ENCODE data around the gene PSMA2. TPM values are rescaled to one million over a fixed set of nuclear protein-coding genes. Genes with fewer than 3 reads are reported as not detected.

PSMA2 gene
- total RNA-seq, 1 experiment from 2014 or later: 175 TPM

DNA sequence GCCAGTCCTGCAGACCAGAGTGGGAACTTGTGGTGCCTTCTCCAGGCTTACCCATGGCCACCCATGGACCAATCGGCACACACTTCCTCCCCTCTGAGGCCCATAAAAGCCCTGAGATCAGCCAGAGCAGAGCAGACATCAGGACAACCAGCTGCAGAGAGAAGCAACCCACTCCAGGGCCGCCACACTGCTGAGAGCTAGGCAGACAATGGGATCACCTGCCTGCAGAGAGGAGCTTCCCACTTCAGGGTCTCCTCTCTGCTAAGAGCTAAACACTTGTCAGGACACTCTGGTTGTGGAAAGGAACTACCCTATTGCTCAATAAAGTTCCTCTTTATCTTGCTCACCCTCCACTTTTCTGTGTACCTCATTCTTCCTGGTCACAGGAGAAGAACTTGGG is 54.1 kb downstream of the PSMA2 start:
- H4K20me1 ChIP-seq (ENCODE audit: insufficient read depth): no peaks in the 10 kb centered on the region
- no peaks in the 10 kb centered on the region for H3K9me2 ChIP-seq (ENCODE audit: insufficient read depth)
- H3K27me3 ChIP-seq (ENCODE audit: insufficient read depth, low read depth): no peaks in the 10 kb centered on the region
- no peaks in the 10 kb centered on the region for H3K4me1 ChIP-seq (replicated peaks; ENCODE audit: insufficient read depth)
- H3K36me3 ChIP-seq (ENCODE audit: low read depth): no peaks in the 10 kb centered on the region
- no peak overlapping the region for H2AFZ ChIP-seq
- POLR2A ChIA-PET (ENCODE audit: unreplicated experiment): no interaction called here
- no peak overlapping the region for H3K27ac ChIP-seq
- TF ChIP-seq, protein P1, sequence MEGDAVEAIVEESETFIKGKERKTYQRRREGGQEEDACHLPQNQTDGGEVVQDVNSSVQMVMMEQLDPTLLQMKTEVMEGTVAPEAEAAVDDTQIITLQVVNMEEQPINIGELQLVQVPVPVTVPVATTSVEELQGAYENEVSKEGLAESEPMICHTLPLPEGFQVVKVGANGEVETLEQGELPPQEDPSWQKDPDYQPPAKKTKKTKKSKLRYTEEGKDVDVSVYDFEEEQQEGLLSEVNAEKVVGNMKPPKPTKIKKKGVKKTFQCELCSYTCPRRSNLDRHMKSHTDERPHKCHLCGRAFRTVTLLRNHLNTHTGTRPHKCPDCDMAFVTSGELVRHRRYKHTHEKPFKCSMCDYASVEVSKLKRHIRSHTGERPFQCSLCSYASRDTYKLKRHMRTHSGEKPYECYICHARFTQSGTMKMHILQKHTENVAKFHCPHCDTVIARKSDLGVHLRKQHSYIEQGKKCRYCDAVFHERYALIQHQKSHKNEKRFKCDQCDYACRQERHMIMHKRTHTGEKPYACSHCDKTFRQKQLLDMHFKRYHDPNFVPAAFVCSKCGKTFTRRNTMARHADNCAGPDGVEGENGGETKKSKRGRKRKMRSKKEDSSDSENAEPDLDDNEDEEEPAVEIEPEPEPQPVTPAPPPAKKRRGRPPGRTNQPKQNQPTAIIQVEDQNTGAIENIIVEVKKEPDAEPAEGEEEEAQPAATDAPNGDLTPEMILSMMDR (conservative IDR thresholded peaks at IDR 0.05): no peak
- TF ChIP-seq EZH2 (IDR thresholded peaks at IDR 0.05; ENCODE audit: low read depth): no peak
- intact Hi-C loops (cut with micrococcal nuclease; ENCODE audit: unreplicated experiment): no loop called here
- no TSS peak for BruUV-seq (replicated peaks)
- H3K4me2 ChIP-seq: no peak overlapping the region
- no peaks in the 10 kb centered on the region for H3K9me3 ChIP-seq (ENCODE audit: insufficient read depth, low read depth)
- CTCF ChIA-PET: no interaction called here
- no peak overlapping the region for H3K4me3 ChIP-seq
- H3F3A ChIP-seq (ENCODE audit: insufficient read depth, low read depth): no peaks in the 10 kb centered on the region
- DNase-seq: no peak
- H3K79me2 ChIP-seq (ENCODE audit: low read depth): no peaks in the 10 kb centered on the region

GRCh38 chr7:42876182-42877068 is 55.5 kb downstream of the PSMA2 start:
- H3K27ac ChIP-seq: no peak overlapping the region
- H3F3A ChIP-seq (ENCODE audit: insufficient read depth, low read depth): no peaks in the 10 kb centered on the region
- peak; percentile 43 to 59 for DNase-seq
- no TSS peak for BruUV-seq (replicated peaks)
- no peaks in the 10 kb centered on the region for H3K79me2 ChIP-seq (ENCODE audit: low read depth)
- H3K4me1 ChIP-seq (replicated peaks; ENCODE audit: insufficient read depth): no peaks in the 10 kb centered on the region
- no peak overlapping the region for H2AFZ ChIP-seq
- no peak for TF ChIP-seq EZH2 (IDR thresholded peaks at IDR 0.05; ENCODE audit: low read depth)
- TF ChIP-seq, protein P1 (conservative IDR thresholded peaks at IDR 0.05): peak; percentile 95
- H3K4me3 ChIP-seq: no peak overlapping the region
- no peaks in the 10 kb centered on the region for H4K20me1 ChIP-seq (ENCODE audit: insufficient read depth)
- H3K9me2 ChIP-seq (ENCODE audit: insufficient read depth): no peaks in the 10 kb centered on the region
- H3K4me2 ChIP-seq: no peak overlapping the region
- no peaks in the 10 kb centered on the region for H3K27me3 ChIP-seq (ENCODE audit: insufficient read depth, low read depth)
- H3K36me3 ChIP-seq (ENCODE audit: low read depth): no peaks in the 10 kb centered on the region
- intact Hi-C loops (cut with micrococcal nuclease; ENCODE audit: unreplicated experiment): loop anchor here (1.0 kb wide), 1 partner anchor 933 kb away; no protein-coding TSS in a partner anchor
- no peaks in the 10 kb centered on the region for H3K9me3 ChIP-seq (ENCODE audit: insufficient read depth, low read depth)
- CTCF ChIA-PET: interaction anchor here (0.7 to 1.2 kb wide), 4 partner anchors 33 to 1598 kb away, joined by 3 to 5 read pairs (median 4); no protein-coding TSS in a partner anchor
- POLR2A ChIA-PET (ENCODE audit: unreplicated experiment): interaction anchor here (0.6 to 0.7 kb wide), 3 partner anchors 12 to 1807 kb away, joined by 3 to 7 read pairs (median 3); partner anchors contain the start of gene MRPL32

DNA sequence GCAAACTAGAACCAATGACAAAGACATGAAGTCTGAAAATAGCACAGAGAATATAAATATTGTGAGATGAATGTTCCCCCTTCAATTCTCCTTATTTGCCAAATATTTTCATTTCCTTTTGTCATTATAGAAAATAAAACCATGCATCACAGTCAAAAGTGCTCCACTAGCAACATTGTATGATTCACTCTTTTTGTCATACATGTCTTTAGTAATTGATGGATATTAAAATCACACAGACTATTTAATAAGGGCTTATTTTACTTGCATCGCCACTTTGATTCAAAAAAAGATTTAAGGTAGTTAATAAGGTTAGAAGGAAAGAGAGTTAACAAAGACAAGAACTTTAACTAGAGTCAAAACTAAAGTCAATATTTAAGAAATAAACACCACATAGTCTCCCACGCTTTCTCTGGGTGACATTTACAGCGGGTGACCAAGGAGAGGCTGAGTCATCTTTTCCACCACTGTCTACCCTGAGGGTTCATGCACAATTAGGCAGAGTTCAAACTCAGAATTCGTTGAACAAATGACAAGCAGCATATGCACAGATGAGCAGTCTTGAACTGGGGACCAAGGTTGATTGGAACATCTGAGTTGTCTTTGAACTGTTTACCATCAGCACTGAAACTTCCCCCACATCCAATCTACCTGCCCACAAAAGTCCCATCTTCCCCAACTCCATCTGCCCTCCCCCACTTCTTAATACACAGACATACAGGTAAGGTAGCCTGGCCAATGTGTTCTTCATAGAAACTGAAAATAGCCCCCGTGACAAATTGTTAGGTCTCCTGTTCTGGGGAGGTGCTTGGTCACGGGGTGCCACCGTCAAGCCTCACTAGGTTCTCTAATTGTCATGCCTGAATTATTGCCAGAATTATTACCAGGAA is 62.6 kb downstream of the PSMA2 start:
- Histone ChIP-seq H3K9me3 (ENCODE audit: insufficient read depth, low read depth) (no peaks in the 10 kb centered on the region), H3K4me2 (no peak overlapping the region), H3K27me3 (ENCODE audit: insufficient read depth, low read depth) (peaks cover 25% of the 10 kb centered on the region), H2AFZ (no peak overlapping the region), H3K4me3 (no peak overlapping the region), H4K20me1 (ENCODE audit: insufficient read depth) (no peaks in the 10 kb centered on the region), H3F3A (ENCODE audit: insufficient read depth, low read depth) (no peaks in the 10 kb centered on the region), H3K9me2 (ENCODE audit: insufficient read depth) (no peaks in the 10 kb centered on the region), H3K27ac (no peak overlapping the region), H3K36me3 (ENCODE audit: low read depth) (no peaks in the 10 kb centered on the region), H3K79me2 (ENCODE audit: low read depth) (no peaks in the 10 kb centered on the region), H3K4me1 (replicated peaks; ENCODE audit: insufficient read depth) (no peaks in the 10 kb centered on the region)
- no TSS peak for BruUV-seq (replicated peaks)
- intact Hi-C loops (cut with micrococcal nuclease; ENCODE audit: unreplicated experiment): no loop called here
- TF ChIP-seq EZH2 (IDR thresholded peaks at IDR 0.05; ENCODE audit: low read depth): no peak
- TF ChIP-seq, protein P1 (conservative IDR thresholded peaks at IDR 0.05): no peak
- ChIA-PET POLR2A (ENCODE audit: unreplicated experiment) (no interaction called here), CTCF (no interaction called here)
- DNase-seq: no peak

Data from PC-9 (cell line).